CD4-positive, alpha-beta T cell treated with Interleukin-6 at 100 ng/mL for 8 hours (primary cell): Measurements from ENCODE around the gene RPS6KB1.
"Not testable (repeated sequence)": the region's sequence is repeated elsewhere in the genome, so short reads cannot be mapped to it uniquely, and the experiment has no call there.

Experiments
- DNase-seq: peaks from one replicate; pipeline ENCODE4 v3.0.0-alpha.2; 2020; ENCODE audit warnings: mixed read lengths, low spot score

RPS6KB1 gene

DNA sequence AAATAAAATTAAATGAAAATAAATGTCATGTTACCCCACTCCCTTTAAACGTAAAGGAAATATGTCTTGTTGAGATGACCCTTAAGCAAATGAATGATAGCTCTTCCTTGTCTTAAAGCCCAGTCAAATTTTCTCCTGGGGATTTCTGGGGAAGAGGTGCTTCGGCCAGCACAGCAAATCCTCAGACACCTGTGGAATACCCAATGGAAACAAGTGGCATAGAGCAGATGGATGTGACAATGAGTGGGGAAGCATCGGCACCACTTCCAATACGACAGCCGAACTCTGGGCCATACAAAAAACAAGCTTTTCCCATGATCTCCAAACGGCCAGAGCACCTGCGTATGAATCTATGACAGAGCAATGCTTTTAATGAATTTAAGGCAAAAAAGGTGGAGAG, 53.5 kb downstream of the RPS6KB1 start:
- DNase-seq, result not testable (repeated sequence)

DNA sequence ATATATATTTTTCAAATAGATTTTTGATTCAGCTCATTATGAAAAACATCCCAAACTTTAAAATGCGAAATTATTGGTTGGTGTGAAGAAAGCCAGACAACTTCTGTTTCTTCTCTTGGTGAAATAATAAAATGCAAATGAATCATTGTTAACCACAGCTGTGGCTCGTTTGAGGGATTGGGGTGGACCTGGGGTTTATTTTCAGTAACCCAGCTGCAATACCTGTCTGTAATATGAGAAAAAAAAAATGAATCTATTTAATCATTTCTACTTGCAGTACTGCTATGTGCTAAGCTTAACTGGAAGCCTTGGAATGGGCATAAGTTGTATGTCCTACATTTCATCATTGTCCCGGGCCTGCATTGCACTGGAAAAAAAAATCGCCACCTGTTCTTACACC, 54.4 kb downstream of the RPS6KB1 start:
- not testable (repeated sequence) for DNase-seq

DNA sequence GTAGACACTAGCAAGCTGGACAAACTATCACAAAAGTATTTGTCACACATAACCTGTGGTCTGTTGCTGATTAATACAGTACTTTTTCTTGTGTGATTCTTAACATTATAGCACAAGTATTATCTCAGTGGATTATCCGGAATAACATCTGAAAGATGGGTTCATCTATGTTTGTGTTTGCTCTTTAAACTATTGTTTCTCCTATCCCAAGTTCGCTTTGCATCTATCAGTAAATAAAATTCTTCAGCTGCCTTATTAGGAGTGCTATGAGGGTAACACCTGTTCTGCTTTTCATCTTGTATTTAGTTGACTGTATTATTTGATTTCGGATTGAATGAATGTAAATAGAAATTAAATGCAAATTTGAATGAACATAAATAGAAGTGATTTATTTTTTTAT, 57.1 kb downstream of the RPS6KB1 start:
- no peak for DNase-seq

DNA sequence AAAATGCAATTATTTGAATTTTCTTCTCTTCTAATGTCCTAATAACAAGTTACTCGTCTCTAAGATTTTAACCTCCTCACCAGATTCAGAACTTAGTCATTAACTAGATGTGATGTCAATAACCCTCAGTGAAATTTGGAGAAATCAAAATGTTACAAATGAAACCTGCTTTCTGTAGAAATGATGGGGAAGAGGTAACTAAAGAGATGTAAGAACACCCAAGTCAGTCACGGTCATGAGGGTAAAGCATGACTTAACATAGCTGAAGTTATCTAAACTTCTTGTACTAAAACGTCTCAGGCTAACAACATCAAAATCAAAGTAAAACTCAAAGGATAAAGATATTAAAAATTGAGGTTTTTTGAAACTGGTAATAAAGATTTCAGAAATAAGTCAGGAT, 61.9 kb downstream of the RPS6KB1 start:
- no peak for DNase-seq

DNA sequence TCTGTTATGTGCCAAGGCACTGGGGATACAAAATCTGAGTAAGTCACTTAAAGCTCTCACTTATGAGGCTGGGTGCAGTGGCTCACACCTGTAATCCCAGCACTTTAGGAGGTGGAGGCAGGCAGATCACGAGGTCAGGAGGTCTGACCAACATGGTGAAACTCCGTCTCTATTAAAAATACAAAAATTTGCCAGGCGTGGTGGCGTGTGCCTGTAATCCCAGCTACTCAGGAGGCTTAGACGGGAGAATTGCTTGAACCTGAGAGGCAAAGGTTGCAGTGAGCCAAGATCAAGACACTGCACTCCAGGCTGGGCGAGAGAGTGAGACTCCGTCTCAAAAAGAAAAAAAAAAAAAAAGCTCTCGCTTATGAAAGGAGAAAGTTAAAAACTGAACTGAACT, 66.7 kb downstream of the RPS6KB1 start:
- not testable (repeated sequence) for DNase-seq

DNA sequence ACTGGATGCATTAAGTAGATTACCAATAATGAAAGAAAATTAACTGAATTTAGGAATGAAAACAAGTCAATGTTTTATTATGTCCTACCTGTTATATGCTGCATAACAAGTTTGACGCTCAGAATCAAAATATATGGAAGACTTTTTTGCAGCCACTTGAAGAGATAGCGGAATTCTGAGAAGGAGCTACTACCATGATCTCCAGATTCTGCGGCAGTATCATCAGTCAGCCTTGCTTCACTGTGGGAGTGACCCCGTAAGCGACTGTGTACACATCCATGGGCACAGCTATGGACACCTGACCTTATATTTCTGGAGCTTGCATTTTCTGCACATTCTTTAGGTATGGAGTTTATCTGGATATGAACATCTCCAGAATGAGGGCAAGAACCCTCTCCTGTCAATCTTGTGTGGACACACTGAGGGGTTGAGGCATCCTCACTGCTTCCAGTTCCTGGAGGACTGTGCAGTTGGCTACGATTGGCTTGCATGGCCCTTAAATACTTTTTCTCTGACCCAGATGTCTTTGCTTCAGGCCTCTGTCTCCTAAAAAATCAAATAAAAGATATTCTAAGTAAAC, 69.9 kb downstream of the RPS6KB1 start:
- no peak for DNase-seq

DNA sequence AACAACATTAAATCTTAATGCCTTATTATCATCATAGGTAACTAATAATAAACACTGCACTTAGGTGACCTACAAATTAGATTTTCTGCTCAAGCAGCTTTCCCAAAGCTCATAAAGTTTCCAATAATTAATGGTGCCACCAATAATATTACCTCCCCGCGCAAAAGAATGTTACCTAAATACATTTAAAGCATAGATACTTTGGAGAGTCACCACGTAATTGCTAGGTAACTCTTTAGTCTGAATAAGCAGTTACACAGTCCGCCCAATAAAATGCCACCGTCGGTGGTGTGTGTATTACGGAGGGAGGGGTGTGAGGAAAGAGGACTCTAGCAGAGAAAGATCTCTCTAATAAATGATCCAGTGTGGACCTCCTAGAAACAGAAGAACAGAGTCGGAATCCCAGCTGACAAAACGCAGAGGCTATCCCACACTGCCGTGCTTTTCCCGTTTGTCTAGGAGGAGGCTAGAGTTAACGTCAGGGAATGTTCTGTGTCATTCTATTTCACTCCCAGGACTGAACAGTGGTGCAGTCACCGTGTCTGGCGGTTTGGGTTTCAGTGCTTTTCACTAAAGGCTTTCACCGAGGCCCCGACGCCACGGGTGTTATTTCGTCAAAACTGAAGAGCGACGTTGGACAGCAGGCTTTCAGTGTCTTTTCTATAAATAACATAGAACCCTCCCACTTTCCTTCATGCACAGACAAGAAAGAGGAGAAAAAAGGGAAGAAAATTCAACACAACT, 71.0 kb downstream of the RPS6KB1 start:
- peak; percentile 30 for DNase-seq

DNA sequence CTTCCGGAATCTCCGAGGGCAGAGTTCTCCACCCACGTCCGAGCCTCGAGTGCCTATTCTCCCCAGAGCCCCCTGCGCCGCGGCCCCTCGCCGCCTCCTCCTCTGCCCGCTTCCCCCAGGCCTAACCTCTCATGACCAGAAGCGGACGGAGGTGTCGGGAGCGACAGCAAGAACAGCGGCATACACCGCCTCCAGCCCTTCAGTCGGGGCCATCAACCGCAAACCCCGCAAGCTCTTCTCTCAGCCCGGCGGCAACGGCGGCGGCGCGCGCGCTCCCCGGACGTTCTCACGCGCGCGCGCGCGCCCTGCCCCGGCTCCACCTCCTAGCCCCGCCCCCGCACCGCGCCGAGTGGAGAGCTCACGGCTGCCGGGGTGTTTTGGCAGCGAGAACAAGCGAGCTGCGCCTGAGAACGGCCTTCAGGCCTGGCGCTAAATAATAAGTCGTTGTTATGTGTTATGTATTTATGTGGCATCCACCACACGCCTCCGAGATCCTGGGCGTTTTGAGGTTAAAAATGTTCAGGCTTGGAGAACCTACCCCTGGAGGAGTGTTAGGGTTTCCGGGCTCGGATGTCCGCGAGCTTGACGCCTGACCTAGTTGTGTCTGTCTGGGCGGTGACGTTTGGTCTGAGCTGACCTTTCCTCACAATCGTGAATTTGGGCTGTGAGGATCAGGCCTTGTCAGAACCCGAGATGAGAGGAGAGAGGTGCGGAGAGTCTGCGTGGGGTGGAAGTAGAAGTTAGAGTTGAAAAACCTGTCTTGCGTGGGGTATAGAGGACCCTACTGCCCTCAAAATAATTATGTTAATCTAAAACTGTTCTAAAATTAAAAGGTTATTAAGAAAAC, 71.8 kb downstream of the RPS6KB1 start, which contains the start of gene RNFT1:
TSS of gene RNFT1 (minus strand) at position 259 of the 847 bp plus-strand sequence. CDS start at position 182, 77 bp downstream.
- peak; percentile 84 for DNase-seq

DNA sequence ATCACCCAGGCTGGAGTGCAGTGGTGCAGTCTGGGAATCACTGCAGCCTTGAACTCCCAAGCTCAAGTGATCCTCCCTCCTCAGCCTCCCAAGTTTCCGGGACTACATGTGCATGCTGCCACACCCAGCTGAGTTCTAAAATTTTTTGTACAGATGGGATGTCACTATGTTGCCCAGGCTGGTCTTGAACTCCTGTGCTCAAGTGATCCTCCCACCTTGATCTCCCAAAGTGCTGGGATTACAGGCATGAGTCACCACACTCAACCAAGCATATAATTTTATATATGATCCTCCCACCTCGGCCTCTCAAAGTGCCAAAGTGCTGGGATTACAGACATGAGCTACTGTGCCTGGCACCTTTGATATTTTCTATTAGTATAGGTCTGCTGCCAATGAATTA, 78.8 kb downstream of the RPS6KB1 start:
- not testable (repeated sequence) for DNase-seq

DNA sequence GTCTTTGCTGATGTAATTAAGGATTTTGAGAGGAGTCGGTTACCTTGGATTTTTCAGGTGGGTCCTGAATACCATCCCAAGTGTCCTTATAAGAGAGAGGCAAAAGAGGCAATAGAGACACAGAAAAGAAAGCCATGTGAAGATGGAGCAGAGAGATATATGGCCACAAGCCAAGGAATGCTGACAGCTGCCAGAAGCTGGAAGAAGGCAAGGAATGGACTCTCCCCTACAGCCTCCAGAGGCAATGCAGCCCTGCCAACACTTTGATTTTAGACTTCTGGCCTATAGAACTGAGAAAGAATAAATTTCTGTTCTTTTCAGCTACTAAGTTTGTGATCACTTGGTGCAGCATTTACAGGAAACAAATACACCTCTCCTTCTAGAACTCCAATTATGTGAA, 79.9 kb downstream of the RPS6KB1 start:
- no peak for DNase-seq

DNA sequence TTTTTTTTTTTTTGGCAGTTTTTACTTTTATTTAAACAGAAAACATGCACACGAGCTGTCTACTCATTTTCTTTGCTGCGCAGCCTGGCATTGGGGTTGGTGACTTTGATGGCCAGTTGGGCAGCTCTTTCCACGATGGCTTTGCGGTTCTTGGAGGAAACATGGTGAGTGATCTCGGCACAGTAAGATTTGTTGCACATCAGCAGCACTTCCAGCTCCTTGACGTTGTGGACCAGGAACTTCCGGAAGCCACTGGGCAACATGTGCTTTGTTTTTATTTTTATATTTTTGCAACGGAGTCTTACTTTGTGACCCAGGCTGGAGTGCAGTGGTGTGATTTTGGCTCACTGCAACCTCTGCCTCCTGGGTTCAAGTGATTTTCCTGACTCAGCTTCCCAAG, 80.6 kb downstream of the RPS6KB1 start:
- DNase-seq, result not testable (repeated sequence)

DNA sequence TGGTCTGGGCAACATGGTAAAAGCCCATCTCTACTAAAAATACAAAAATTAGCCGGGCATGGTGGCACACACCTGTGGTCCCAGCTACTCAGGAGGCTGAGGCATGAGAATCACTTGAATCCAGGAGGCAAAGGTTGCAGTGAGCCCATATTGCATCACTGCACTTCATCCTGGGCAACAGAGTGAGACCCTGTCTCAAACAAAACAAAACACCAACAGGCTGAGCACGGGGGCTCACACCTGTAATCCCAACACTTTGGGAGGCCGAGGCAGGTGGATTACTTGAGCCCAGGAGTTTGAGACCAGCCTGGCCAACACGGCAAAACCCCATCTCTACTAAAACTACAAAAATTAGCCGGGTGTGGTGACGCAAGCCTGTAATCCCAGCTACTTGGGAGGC, 82.2 kb downstream of the RPS6KB1 start:
- not testable (repeated sequence) for DNase-seq

DNA sequence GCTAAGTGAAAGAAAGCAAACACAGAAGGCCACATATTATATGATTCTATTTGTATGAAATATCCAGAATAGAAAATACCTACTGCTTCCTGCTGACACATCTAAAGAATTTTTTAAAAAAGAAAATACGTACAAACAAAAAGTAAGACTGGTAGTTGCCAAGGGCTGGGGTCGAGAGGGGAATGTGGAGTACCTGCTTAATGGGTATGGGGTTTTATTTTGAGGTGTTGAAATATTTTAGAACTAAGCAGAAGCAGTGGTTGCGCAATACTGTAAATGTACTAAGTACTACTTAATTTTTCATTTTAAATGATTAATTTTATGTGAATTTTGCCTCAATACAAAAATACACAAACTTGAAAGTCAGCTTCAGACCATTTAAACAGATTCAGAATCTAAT, 103.7 kb downstream of the RPS6KB1 start:
- not testable (repeated sequence) for DNase-seq
